Measurements from ENCODE around the gene RUNDC1. TPM values are rescaled to one million over a fixed set of nuclear protein-coding genes. Genes with fewer than 3 reads are reported as not detected.

Gene RUNDC1
- total and polyA plus RNA-seq, 2 experiments from 2014 or later, result 6.1 to 11.9 TPM

GRCh38 chr17:43024407-43025289, 44.3 kb downstream of the RUNDC1 start, which contains the start of gene RND2:
Gene RND2 (plus strand): TSS chr17:43025231. CDS start chr17:43025348, 117 bp downstream.
- H3K4me3 Mint-ChIP-seq, result peak within 1 kb of the TSS; percentile 91
- H3K79me2 ChIP-seq (replicated peaks; ENCODE audit: insufficient read depth), result peaks cover 31% of the 10 kb centered on the region
- ATAC-seq (peak; percentile 48), DNase-seq (ENCODE audit: low spot score) (peak; percentile 98)
- peak within 1 kb of the TSS; percentile 98 for H3K4me3 ChIP-seq
- H3K9me3 Mint-ChIP-seq, result no peaks in the 10 kb centered on the region
- peaks cover 39% of the 10 kb centered on the region for H3K4me1 Mint-ChIP-seq
- H3K36me3 ChIP-seq (ENCODE audit: insufficient read depth), result no peaks in the 10 kb centered on the region
- no peaks in the 10 kb centered on the region for H3K9me2 ChIP-seq (ENCODE audit: insufficient read depth)
- H2AFZ ChIP-seq, result peak within 1 kb of the TSS; percentile 99
- peaks cover 20% of the 10 kb centered on the region for H3K36me3 Mint-ChIP-seq (ENCODE audit: low read depth)
- H3K27ac ChIP-seq (ENCODE audit: low read depth), result peak within 1 kb of the TSS; percentile 95
- H3K4me2 ChIP-seq, result peak within 1 kb of the TSS; percentile 100
- H3F3A ChIP-seq (replicated peaks; ENCODE audit: low read depth), result peaks cover 19% of the 10 kb centered on the region; the same call in 1 of the 2 replicates
- no peaks in the 10 kb centered on the region for H3K27me3 ChIP-seq (ENCODE audit: insufficient read depth)
- H3K4me1 ChIP-seq (ENCODE audit: insufficient read depth), result peaks cover 38% of the 10 kb centered on the region
- H3K27ac Mint-ChIP-seq, result peak within 1 kb of the TSS; percentile 97
- H3K27me3 Mint-ChIP-seq (ENCODE audit: insufficient read depth, low read depth, poor library complexity), result peaks cover 28% of the 10 kb centered on the region
- TF ChIP-seq CREB1 (CRISPR knock-in tag; IDR thresholded peaks at IDR 0.05; ENCODE audit: low read depth), result peak; percentile 77
- TF ChIP-seq STAT1 (IDR thresholded peaks at IDR 0.05; ENCODE audit: unreplicated experiment), result no peak
- no peak for TF ChIP-seq EZH2phosphoT487 (IDR thresholded peaks at IDR 0.05; ENCODE audit: unreplicated experiment)
- no peak for TF ChIP-seq ZNF114 (CRISPR knock-in tag; IDR thresholded peaks at IDR 0.05)
- 0 out of 2 replicates have a peak, but pooled peaks have one; percentile 12 for TF ChIP-seq ETS1 (IDR thresholded peaks at IDR 0.05)
- peak; percentile 71 to 92 for TF ChIP-seq CTCF (conservative IDR thresholded peaks at IDR 0.05; ENCODE audit: low read depth in 2 of 2)
- peak; percentile 29; the same call in 1 of the 2 replicates for TF ChIP-seq POLR2AphosphoS5 (IDR thresholded peaks at IDR 0.05; ENCODE audit: low read depth)
- H4K20me1 ChIP-seq (replicated peaks; ENCODE audit: insufficient read depth), result peaks cover 3% of the 10 kb centered on the region

GRCh38 chr17:43025290-43025657, 44.9 kb downstream of the RUNDC1 start:
- Histone ChIP-seq H3F3A (replicated peaks; ENCODE audit: low read depth) (peaks cover 19% of the 10 kb centered on the region; the same call in 1 of the 2 replicates), H3K27ac (ENCODE audit: low read depth) (no peak overlapping the region), H3K79me2 (replicated peaks; ENCODE audit: insufficient read depth) (peaks cover 24% of the 10 kb centered on the region), H3K4me1 (ENCODE audit: insufficient read depth) (peaks cover 32% of the 10 kb centered on the region), H3K27me3 (ENCODE audit: insufficient read depth) (no peaks in the 10 kb centered on the region), H3K36me3 (ENCODE audit: insufficient read depth) (no peaks in the 10 kb centered on the region), H2AFZ (0 out of 2 replicates have a peak overlapping the region, but pooled peaks have one; percentile 43), H3K4me2 (peak overlapping the region; percentile 93), H3K9me2 (ENCODE audit: insufficient read depth) (no peaks in the 10 kb centered on the region), H3K4me3 (peak overlapping the region; percentile 98), H4K20me1 (replicated peaks; ENCODE audit: insufficient read depth) (no peaks in the 10 kb centered on the region)
- ATAC-seq (no peak; the same call in 2 of the 3 replicates), DNase-seq (ENCODE audit: low spot score) (peak; percentile 75)
- Mint-ChIP-seq H3K36me3 (ENCODE audit: low read depth) (peaks cover 18% of the 10 kb centered on the region), H3K9me3 (no peaks in the 10 kb centered on the region), H3K27ac (peak overlapping the region; percentile 61; the same call in 1 of the 2 replicates), H3K4me3 (peak overlapping the region; percentile 91), H3K27me3 (ENCODE audit: insufficient read depth, low read depth, poor library complexity) (peaks cover 28% of the 10 kb centered on the region), H3K4me1 (peaks cover 33% of the 10 kb centered on the region)
- TF ChIP-seq EZH2phosphoT487 (IDR thresholded peaks at IDR 0.05; ENCODE audit: unreplicated experiment) (no peak), NANOG (IDR thresholded peaks at IDR 0.05; ENCODE audit: borderline replicate concordance) (no peak), ZNF114 (CRISPR knock-in tag; IDR thresholded peaks at IDR 0.05) (no peak), CTCF (conservative IDR thresholded peaks at IDR 0.05; ENCODE audit: low read depth in 2 of 2) (no peak), JUNB (IDR thresholded peaks at IDR 0.05; ENCODE audit: unreplicated experiment) (no peak), ZNF331 (CRISPR knock-in tag; IDR thresholded peaks at IDR 0.05; ENCODE audit: low read depth) (no peak), POLR2AphosphoS5 (IDR thresholded peaks at IDR 0.05; ENCODE audit: low read depth) (no peak; the same call in 1 of the 2 replicates), STAT1 (IDR thresholded peaks at IDR 0.05; ENCODE audit: unreplicated experiment) (no peak)

All from GM23338 (cell line).